Duodenal mucosa (tissue), 2 donors: ENCODE measurements around the gene SLCO2B1.
A peak's percentile ranks its signal among the peaks of the same experiment; 100 is the strongest.
"Not testable (repeated sequence)": the region's sequence is repeated elsewhere in the genome, so short reads cannot be mapped to it uniquely, and the experiment has no call there.

Experiments
- H3K27ac ChIP-seq: one replicate; pipeline ENCODE4 v1.7.0; 2013; ENCODE audit warnings: low read depth, low read length
- H3K27me3 ChIP-seq, 2 donors: one replicate each; pipeline ENCODE4 v1.7.0; 2013; ENCODE audit warnings: low read length in 2 of 2, control low read depth in 1 of 2; ENCODE audit not compliant: insufficient read depth in 2 of 2, control insufficient read depth in 1 of 2
- H3K36me3 ChIP-seq, 2 donors: one replicate each; pipeline ENCODE4 v1.7.0; 2013; ENCODE audit warnings: low read length in 2 of 2, control low read depth in 1 of 2; ENCODE audit not compliant: insufficient read depth in 2 of 2, control insufficient read depth in 1 of 2
- H3K4me1 ChIP-seq, 2 donors: one replicate each; pipeline ENCODE4 v1.7.0; 2013; ENCODE audit warnings: low read length in 2 of 2, control low read depth in 1 of 2; ENCODE audit not compliant: insufficient read depth in 2 of 2, control insufficient read depth in 1 of 2
- H3K4me3 ChIP-seq, 2 donors: one replicate each; pipeline ENCODE4 v1.7.0; 2013; ENCODE audit warnings: low read length in 2 of 2, low read depth in 1 of 2
- H3K9ac ChIP-seq, 2 donors: one replicate each; pipeline ENCODE4 v1.7.0; 2013; ENCODE audit warnings: low read length in 2 of 2, low read depth in 1 of 2
- H3K9me3 ChIP-seq, 2 donors: one replicate each; pipeline ENCODE4 v1.7.0; 2013; ENCODE audit warnings: low read length in 2 of 2, control low read depth in 1 of 2; ENCODE audit not compliant: control insufficient read depth in 1 of 2

The SLCO2B1 gene

GRCh38 chr11:75150879-75151278 lies at the start of gene SLCO2B1:
Gene SLCO2B1 (plus strand): TSS chr11:75151107. CDS start chr11:75151382, 275 bp downstream.
- no peaks in the 10 kb centered on the region for H3K9me3 ChIP-seq
- H3K4me3 ChIP-seq = peak within 1 kb of the TSS; percentile 70 to 79
- no peaks in the 10 kb centered on the region for H3K36me3 ChIP-seq
- H3K9ac ChIP-seq = peak within 1 kb of the TSS; percentile 74 to 88
- H3K4me1 ChIP-seq = peaks cover 72 to 74% of the 10 kb centered on the region in 2 donors
- H3K27ac ChIP-seq = peak within 1 kb of the TSS; percentile 67
- H3K27me3 ChIP-seq = no peaks in the 10 kb centered on the region

GRCh38 chr11:75101424-75102128 lies 49.3 kb upstream of the SLCO2B1 start:
- Histone ChIP-seq H3K4me1 (no peaks in the 10 kb centered on the region), H3K9me3 (no peaks in the 10 kb centered on the region), H3K4me3 (no peak overlapping the region), H3K27me3 (peaks cover 0 to 3% of the 10 kb centered on the region in 2 donors), H3K36me3 (no peaks in the 10 kb centered on the region), H3K9ac (no peak overlapping the region), H3K27ac (no peak overlapping the region)

GRCh38 chr11:75103380-75104026 lies 47.4 kb upstream of the SLCO2B1 start:
- Histone ChIP-seq H3K27me3 (no peaks in the 10 kb centered on the region), H3K9me3 (no peaks in the 10 kb centered on the region), H3K4me1 (no peaks in the 10 kb centered on the region), H3K9ac (no peak overlapping the region), H3K27ac (no peak overlapping the region), H3K36me3 (no peaks in the 10 kb centered on the region), H3K4me3 (no peak overlapping the region)

GRCh38 chr11:75105462-75105925 lies 45.4 kb upstream of the SLCO2B1 start:
- Histone ChIP-seq H3K4me3 (no peak overlapping the region), H3K9ac (no peak overlapping the region), H3K36me3 (no peaks in the 10 kb centered on the region), H3K9me3 (no peaks in the 10 kb centered on the region), H3K4me1 (no peaks in the 10 kb centered on the region), H3K27me3 (no peaks in the 10 kb centered on the region), H3K27ac (no peak overlapping the region)

GRCh38 chr11:75105967-75106681 lies 44.8 kb upstream of the SLCO2B1 start:
- H3K27me3 ChIP-seq, H3K4me3 ChIP-seq, H3K27ac ChIP-seq, H3K4me1 ChIP-seq, H3K9me3 ChIP-seq, H3K9ac ChIP-seq, H3K36me3 ChIP-seq: not testable (repeated sequence)

GRCh38 chr11:75107187-75107586 lies 43.7 kb upstream of the SLCO2B1 start:
- no peak overlapping the region for H3K9ac ChIP-seq
- H3K4me3 ChIP-seq = no peak overlapping the region
- H3K9me3 ChIP-seq = peaks cover 0 to 3% of the 10 kb centered on the region in 2 donors
- no peaks in the 10 kb centered on the region for H3K4me1 ChIP-seq
- no peaks in the 10 kb centered on the region for H3K36me3 ChIP-seq
- no peak overlapping the region for H3K27ac ChIP-seq
- no peaks in the 10 kb centered on the region for H3K27me3 ChIP-seq

GRCh38 chr11:75112200-75112599 lies 38.7 kb upstream of the SLCO2B1 start:
- H3K27ac ChIP-seq = no peak overlapping the region
- H3K27me3 ChIP-seq = no peaks in the 10 kb centered on the region
- no peaks in the 10 kb centered on the region for H3K36me3 ChIP-seq
- no peak overlapping the region for H3K4me3 ChIP-seq
- no peak overlapping the region for H3K9ac ChIP-seq
- H3K4me1 ChIP-seq = no peaks in the 10 kb centered on the region
- H3K9me3 ChIP-seq = peaks cover 0 to 6% of the 10 kb centered on the region in 2 donors

- no peaks in the 10 kb centered on the region for H3K4me1 ChIP-seq
- H3K9ac ChIP-seq = no peak overlapping the region
- no peak overlapping the region for H3K27ac ChIP-seq
- H3K36me3 ChIP-seq = no peaks in the 10 kb centered on the region
- peaks cover 0 to 6% of the 10 kb centered on the region in 2 donors for H3K9me3 ChIP-seq
- no peaks in the 10 kb centered on the region for H3K27me3 ChIP-seq
- no peak overlapping the region for H3K4me3 ChIP-seq
Measured at GRCh38 chr11:75113030-75113429, 37.9 kb upstream of the SLCO2B1 start.

GRCh38 chr11:75114465-75114864 lies 36.4 kb upstream of the SLCO2B1 start:
- no peak overlapping the region for H3K27ac ChIP-seq
- H3K9me3 ChIP-seq = peaks cover 3 to 6% of the 10 kb centered on the region in 2 donors
- H3K9ac ChIP-seq = no peak overlapping the region

GRCh38 chr11:75118577-75118976 lies 32.3 kb upstream of the SLCO2B1 start:
- Histone ChIP-seq H3K4me1 (no peaks in the 10 kb centered on the region), H3K36me3 (no peaks in the 10 kb centered on the region), H3K4me3 (no peak overlapping the region), H3K9me3 (peaks cover 3% of the 10 kb centered on the region in 2 donors), H3K27ac (no peak overlapping the region), H3K9ac (no peak overlapping the region), H3K27me3 (no peaks in the 10 kb centered on the region)

More at GRCh38 chr11:75114465-75114864, 36.4 kb upstream of the SLCO2B1 start:
- H3K4me3 ChIP-seq = no peak overlapping the region
- no peaks in the 10 kb centered on the region for H3K36me3 ChIP-seq
- no peaks in the 10 kb centered on the region for H3K4me1 ChIP-seq
- H3K27me3 ChIP-seq = no peaks in the 10 kb centered on the region
